ENCODE measurements around the gene PRLR.
"Not testable (repeated sequence)": the region's sequence is repeated elsewhere in the genome, so short reads cannot be mapped to it uniquely, and the experiment has no call there.

The PRLR gene

DNA sequence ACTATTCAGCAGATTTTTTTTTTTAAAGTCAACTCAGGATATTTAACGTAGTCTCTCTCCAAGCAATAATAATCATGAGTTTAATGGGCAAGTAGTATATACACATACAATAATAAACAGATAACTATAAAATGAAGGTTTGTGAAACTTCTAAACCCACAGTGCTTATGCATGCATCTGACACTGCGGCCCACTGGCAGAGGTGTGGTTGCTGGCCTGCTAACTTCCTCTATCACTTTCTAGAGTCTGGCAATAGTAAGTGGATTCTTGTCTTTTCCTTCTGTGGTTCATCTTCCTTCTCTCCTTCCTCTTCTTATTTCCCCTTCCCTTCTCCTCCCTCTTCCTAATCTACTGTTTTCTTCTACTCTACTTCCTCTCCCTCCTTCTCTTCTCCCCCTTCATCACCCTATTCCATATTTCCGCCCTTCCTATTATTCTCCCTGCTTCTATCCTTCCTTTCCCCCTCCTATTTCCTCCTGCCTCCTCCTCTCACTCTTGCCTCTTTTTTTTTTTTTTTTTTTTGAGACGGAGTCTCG is 164.0 kb downstream of the PRLR start:
- DNase-seq = no peak

DNA sequence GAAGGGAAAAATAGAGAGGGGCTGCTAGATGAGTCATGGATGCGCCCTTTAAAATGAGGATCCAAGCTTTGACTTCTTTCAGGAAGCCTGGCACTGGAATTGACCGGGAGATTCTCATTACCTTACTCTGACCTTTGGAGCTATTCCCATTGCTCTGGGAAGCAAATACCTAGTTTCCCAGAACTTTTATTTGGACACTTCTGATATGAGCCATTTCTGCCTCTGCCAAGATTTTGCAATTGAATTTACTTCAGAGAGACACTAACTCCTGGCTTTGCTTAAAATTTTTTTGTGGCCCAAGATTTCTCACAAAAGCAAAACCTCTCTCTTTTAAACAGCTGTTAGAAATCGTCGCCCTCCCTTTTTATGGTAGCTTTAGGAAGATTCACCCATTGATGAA is 166.9 kb downstream of the PRLR start:
- DNase-seq = no peak

DNA sequence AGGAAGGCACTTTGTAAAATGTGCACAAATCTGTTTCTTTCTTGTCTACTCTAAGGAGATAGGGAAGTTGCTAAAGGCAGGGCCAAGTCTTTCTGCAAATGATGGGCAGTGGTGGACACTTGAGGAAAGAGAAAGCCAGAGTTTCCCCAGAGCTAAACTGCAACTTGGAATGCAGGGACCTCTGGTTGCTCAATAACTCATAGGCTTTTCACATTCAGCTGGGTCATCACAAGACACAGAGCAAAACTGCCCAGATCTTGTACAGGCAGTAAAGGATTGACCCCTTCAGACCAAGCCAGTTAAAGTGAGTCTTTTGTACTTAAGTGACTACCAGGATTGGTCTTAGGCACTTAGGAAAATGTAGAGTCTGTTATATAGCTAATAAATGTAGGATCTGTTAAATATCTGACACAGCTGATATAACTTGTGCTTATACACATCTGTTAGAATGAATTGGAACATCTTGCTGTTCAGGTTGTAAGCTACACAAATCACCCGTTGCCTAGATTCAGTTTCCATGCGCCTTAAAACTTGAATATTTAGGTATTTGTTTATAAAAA is 169.0 kb downstream of the PRLR start:
- no peak for DNase-seq

DNA sequence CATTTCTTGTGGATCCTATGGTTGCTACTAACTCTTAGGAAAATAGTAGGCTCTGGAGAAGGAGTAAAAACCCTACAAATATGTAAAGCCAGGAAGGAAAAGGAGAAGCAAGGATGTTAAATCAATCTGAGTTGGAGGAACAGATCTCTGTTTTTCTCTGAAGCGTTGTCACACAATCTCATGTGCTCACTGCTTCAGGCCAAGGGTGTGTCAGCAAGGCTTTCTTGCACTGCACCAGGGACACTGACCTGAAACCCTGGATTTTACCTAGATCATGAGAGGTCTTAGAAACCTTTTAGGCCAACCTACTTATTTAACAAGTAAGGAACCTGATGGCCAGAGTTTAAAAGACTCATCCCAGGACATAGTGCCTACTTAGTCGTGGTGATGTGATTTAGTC is 170.1 kb downstream of the PRLR start:
- no peak for DNase-seq

DNA sequence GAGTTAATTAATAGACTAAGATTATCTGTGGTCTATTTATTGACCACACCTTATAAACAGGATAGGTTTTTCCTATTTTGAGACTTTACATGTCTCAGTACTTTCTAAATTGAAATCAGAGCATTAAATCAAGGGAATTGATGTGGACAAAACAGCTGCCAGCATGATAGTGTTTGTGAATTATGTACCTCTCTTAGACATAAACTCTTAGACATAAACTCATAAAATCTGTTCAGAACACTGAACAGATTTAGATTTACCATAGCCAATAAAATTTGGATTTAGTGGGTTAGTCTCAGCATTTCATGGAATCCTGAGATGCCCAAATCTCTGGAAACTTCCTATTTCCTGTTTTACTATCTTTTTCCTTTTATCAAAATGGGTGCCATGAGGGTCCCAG is 171.0 kb downstream of the PRLR start:
- DNase-seq = no peak

DNA sequence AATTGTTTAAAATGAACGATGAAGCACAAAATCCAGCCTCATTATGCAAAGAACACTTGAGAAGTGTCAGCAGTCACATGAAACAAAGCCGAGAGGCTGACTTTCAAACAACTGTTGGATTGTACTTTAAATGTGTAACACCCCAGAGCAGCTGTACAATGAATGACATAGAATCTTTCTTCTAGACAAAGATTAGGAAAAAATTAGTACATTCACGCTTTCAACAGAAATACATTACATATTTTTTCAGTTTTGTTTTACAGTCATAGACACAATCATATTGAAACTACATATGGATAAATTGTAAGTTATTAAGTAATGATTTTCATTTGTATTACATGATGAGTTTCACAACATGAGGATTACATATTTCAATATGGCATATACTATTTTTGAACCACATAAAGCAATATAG is 171.9 kb downstream of the PRLR start:
- no peak for DNase-seq

DNA sequence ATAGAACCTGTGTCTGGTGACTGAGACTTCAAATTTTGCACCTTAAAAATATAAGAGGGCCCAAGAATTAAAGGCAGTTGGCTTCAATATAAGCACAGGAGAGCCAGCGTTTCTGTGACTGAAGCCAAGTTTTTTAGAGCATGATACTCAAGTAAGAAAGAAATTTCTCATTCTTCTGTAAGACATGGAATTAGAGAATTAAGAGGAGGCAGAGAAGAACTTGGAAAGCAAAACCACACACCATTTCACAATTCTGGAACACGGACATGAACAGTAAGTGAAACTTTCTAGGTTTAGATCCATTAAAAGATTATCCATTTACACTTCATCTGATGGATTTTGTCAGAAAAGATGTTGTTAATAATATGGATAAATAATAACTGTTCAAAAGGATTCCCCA is 173.6 kb downstream of the PRLR start:
- DNase-seq = no peak

- no peak for DNase-seq
Measured at GRCh38 chr5:35052838-35053237, 177.4 kb downstream of the PRLR start.

GRCh38 chr5:35050541-35051126 is 179.7 kb downstream of the PRLR start:
- DNase-seq = no peak

DNA sequence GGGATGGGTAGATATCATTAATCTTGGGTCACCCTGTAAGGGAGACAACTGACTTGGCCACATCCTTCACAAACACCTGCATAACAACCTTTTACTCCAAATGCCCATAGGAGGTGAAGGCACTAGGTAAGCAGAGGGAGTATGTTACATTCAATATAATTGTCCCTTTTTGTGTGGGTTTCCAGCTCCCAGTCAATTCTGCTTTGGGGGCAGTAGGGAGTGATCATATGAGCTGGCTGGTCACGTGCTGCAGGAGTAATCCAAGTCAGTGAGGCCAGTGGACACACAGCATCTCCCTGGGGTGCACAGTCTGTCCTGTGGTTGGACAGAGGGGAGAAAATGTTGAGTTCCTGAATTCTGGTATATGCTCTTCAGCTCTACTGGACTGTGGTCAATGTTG is 181.4 kb downstream of the PRLR start:
- DNase-seq = no peak

DNA sequence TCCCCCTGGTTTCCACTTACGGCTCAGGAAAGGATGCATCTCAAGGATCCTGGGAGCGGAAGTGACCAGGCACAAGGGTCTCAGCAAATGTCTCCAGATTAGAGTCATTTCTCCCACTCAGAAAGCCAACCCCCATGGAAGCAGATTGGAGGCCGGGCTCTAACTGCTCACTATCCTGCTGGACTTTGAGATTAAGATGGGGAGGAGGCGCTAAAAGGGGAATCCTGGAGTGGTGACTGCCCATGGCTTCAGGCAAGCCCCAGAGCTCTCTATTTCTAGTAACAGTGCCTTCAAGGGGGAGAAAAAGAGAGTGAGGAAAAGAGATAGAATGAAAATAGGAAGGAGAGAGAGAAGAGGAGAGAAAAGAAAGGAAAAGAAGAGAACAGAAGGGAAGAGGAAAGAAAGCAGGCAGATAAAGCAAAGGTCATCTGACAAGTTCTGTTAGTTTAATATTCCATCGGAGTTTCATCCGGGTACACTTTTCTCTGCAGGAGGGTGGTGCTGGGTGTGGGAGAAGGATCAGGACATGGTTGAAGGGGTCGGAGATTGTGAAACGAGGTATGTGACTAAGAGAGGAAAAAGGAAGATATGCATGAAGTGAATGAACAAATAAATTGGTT is 182.4 kb downstream of the PRLR start, which contains the start of gene AGXT2:
TSS of gene AGXT2 (minus strand) at position 165 of the 620 bp plus-strand sequence. CDS start at position 108, 57 bp downstream.
- DNase-seq = no peak

DNA sequence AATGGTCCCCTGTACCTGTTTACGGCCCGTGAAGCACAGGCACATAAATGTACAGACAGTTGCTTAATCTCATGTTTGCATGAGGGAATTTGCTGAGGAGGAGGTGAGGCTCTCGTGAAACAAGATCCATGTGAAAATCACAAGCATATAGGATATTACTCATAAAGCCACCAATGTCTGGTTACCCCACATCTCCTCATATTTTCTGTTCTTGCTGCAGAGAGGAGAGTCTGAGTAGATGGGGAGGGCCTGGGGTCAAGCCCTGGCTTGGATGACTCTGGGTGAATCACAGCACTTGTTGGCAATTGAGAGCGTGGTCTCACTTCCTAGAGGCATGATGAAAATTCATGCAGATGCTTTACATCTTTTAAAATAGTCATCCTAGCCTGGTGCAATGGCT is 183.5 kb downstream of the PRLR start:
- no peak for DNase-seq

DNA sequence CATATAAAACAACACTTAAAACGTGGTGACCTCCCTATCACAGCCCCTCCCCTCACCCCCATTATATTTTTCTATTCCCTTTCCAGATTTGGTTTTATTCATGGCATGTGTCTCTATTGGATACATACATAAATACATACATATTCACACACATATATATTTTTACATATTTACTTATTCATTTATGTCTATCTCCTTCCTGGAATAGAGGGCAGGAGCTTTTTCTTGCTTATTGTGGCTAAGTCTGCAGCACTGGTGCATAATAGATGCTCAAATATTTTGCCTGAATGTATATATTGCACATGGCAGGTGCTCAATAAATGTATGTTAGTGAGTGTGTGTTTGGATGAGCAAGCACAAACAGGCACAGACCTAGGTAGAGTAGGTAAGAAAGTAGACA is 185.0 kb downstream of the PRLR start:
- no peak for DNase-seq

GRCh38 chr5:35044649-35045048 is 185.6 kb downstream of the PRLR start:
- DNase-seq = no peak

DNA sequence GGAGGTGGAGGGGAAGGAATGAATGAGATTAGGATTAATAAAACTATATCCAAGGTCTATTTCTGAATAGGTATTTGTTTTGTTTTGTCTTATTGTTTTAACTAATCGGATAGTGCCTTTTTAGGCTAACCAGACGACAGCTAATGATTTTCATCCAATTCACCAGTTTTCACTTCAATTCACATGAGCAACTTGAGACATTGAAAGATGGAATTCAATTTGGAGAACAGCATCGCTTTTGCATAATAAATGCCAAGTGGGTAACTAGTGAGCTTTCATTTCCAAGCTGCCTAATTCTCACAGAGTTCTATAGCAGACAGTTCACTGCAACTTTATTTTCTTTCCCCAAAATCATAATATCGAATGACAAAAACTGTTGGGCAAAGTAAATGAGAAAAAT is 187.5 kb downstream of the PRLR start:
- DNase-seq = no peak

- DNase-seq = no peak
Measured at GRCh38 chr5:35041261-35041660, 189.0 kb downstream of the PRLR start.

DNA sequence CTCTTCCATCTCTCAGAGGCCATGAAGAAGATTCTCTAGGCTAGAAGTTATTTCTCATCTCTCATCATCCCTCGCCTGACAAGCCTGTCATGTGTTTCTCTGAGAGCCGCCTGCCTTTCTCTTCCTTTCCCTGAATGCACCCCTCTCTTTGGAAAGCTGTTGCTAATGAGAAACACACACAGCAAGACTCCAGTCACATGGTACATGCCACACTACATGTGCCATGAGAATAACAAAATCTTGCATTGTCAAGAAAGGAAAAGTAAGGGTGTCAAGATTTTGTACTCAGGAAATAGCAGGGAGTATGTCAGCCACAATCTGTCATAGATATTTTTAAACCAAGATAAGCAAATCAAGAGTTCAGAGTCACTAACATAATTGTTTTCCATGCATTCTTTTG is 191.4 kb downstream of the PRLR start:
- DNase-seq = no peak

GRCh38 chr5:35036536-35036935 is 193.8 kb downstream of the PRLR start:
- no peak for DNase-seq

DNA sequence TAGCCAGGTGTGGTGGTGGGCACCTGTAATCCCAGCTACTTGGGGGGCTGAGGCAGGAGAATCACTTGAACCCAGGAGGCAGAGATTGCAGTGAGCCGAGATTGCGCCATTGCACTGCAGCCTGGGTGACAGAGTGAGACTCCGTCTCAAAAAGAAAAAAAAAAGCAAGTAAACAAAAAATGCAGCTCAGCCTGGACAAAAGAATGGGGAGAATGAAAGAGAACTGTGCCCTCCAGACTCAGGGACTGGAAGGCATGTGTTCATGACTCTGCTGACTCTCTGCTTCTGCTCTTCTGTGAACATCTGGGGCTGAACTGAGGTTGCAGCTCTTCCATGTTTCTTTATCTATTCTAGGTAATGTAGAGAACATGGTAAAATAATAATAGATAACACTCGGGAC is 194.4 kb downstream of the PRLR start:
- not testable (repeated sequence) for DNase-seq

DNA sequence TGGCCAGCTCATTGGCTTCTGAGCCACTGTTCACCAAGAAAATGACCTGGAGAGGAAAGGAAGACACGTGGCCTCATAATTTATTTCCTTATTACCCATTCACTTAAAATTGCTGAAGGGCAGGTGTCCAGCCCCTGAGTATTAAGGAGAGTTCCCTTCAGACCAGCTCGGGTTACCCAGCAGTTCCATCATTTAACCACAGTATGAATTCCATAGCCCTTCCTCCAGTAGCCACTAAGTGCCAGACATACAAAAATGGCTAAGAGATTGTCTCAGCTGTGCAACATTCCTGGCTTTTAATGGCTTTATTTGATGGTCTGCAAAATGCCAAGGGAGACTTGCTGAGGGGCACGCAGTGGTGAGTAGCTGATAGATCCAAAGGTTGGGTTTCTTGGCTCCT is 195.0 kb downstream of the PRLR start:
- no peak for DNase-seq

DNA sequence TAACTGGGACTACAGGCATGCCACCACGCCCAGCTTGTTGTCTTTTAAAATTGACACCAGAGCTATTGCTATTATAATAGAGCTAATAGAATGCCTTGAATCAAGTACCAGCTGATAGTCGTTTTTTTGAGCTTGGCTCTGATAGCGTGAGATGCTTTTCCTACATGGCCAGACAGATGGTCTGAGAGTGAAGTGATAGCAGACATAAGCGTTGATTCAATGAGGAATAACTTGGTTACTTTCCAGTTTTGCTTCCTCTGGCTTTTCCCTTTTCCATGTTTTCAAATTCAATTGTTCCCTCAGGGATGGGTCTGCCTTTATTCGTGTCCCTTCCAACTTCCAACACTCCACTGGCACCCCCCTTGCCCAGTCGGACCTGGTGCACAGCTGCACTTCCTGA is 197.9 kb downstream of the PRLR start:
- no peak for DNase-seq

- no peak for DNase-seq
Measured at GRCh38 chr5:35031276-35031675, 199.0 kb downstream of the PRLR start.

DNA sequence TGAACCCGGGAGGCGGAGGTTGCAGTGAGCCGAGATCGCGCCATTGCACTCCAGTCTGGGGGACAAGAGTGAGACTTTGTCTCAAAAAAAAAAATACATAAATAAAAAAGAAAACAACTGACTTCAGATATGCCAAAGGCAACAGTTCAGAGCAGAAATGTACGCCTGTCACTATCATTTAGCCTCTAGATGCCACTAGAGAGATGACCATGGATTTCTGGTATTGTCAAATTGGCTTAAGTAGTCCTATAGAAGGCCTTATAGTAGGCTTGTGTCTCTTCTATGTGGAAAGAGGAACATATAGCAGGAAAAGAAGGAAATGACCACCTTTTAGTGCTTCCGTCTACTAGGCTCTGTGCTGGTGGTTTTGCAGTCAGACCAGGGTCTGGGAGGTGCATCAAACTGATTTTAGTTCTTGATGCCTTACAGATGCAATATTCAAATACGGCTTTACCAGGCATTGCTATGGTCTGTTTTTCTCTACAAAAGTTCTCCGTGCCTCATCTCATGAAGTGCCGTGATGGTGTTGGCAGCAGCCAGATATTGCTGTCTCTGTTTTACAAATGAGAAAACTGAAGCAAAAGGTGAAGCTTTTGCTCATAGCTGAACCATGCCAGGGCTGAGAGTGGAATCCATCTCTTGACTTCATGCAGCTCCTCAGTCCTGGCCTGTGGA is 199.7 kb downstream of the PRLR start:
- DNase-seq = no peak

GRCh38 chr5:35029333-35029732 is 201.0 kb downstream of the PRLR start:
- DNase-seq = no peak
